ENCODE results near the gene TMEM131. TPM values are rescaled to one million over a fixed set of nuclear protein-coding genes. Genes with fewer than 3 reads are reported as not detected.
"Not testable (repeated sequence)": the region's sequence is repeated elsewhere in the genome, so short reads cannot be mapped to it uniquely, and the experiment has no call there.

TMEM131 gene
- total RNA-seq, 1 donor from 2014 or later = 28.9 TPM

DNA sequence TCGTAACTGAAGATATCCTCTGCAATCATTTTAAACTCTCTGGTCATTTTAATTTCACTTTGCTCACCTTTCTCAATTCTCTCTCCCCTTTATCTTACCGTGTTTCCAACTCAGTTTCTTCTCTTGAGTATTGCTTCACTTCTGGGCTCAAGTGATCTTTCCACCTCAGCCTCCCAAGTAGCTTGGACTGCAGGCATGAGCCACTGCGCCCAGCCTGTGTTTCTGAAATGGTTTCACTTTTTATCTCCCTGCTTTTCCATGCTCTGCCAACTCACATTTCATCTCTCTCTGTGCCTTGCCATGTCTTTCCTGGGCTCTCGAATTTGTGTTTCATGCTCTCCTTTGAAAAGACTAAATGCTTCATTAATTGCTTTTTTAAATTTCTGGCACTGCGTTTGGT, 30.5 kb upstream of the TMEM131 start:
- intact Hi-C loops (cut with micrococcal nuclease) = no loop called here
- Histone ChIP-seq H3K36me3 (no peaks in the 10 kb centered on the region), H3K9me3 (replicated peaks) (no peaks in the 10 kb centered on the region), H3K4me1 (peaks cover 15% of the 10 kb centered on the region), H3K4me3 (peak overlapping the region; percentile 26), H3K27ac (replicated peaks) (no peak overlapping the region), H3K27me3 (ENCODE audit: low read depth) (no peaks in the 10 kb centered on the region)
- no peak for DNase-seq
- TF ChIP-seq, protein P1, sequence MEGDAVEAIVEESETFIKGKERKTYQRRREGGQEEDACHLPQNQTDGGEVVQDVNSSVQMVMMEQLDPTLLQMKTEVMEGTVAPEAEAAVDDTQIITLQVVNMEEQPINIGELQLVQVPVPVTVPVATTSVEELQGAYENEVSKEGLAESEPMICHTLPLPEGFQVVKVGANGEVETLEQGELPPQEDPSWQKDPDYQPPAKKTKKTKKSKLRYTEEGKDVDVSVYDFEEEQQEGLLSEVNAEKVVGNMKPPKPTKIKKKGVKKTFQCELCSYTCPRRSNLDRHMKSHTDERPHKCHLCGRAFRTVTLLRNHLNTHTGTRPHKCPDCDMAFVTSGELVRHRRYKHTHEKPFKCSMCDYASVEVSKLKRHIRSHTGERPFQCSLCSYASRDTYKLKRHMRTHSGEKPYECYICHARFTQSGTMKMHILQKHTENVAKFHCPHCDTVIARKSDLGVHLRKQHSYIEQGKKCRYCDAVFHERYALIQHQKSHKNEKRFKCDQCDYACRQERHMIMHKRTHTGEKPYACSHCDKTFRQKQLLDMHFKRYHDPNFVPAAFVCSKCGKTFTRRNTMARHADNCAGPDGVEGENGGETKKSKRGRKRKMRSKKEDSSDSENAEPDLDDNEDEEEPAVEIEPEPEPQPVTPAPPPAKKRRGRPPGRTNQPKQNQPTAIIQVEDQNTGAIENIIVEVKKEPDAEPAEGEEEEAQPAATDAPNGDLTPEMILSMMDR (IDR thresholded peaks at IDR 0.05; ENCODE audit: borderline replicate concordance) = no peak

DNA sequence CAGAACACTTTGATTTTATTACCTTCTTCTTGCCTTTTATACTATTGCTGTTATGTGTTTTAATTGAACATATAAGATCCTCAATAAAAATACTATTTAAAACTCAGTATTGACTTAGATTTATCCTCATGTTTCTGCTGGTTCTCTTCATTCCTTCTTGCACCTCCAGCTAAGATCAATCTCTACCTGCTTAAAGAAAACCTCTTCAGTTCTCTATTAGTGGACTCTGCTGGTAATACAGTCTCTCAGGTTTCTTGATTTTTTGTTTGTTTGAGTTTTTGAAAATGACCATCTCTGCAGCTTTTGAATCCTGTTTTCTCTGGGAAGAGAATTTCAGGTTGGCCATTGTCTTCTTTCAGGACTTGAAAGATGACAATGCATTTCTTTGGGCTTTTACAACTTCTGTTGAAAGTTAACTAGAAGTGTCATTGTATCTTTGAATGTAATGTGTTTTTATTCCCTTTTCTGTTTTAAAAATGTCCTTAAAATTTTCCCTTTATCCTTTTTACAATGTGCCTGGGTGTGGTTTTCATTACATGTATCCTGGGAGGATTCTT, 29.8 kb upstream of the TMEM131 start:
- no peak for DNase-seq
- Histone ChIP-seq H3K4me3 (no peak overlapping the region), H3K27me3 (ENCODE audit: low read depth) (no peaks in the 10 kb centered on the region), H3K27ac (replicated peaks) (no peak overlapping the region), H3K4me1 (peaks cover 18% of the 10 kb centered on the region), H3K36me3 (no peaks in the 10 kb centered on the region), H3K9me3 (replicated peaks) (no peaks in the 10 kb centered on the region)
- intact Hi-C loops (cut with micrococcal nuclease) = no loop called here
- TF ChIP-seq, protein P1 (IDR thresholded peaks at IDR 0.05; ENCODE audit: borderline replicate concordance) = no peak

DNA sequence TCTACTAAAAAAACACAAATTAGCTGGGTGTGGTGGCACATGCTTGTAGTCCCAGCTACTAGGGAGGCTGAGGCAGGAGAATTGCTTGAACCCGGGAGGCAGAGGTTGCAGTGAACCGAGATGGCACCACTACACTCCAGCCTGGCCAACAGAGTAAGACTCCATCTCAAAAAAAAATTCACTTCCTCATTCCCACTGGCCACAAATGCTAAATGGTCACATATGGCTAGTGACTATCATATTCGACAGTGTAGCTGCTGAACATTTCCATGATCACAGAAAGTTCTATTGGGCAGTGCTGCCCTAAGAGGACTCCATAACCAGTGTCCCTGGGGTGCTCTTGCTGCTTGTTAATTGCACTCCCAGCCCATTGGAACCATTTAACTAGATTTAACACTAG, 26.3 kb upstream of the TMEM131 start:
- H3K27me3 ChIP-seq (ENCODE audit: low read depth); intact Hi-C loops (cut with micrococcal nuclease); H3K9me3 ChIP-seq (replicated peaks); H3K27ac ChIP-seq (replicated peaks); DNase-seq; H3K4me3 ChIP-seq; H3K36me3 ChIP-seq: not testable (repeated sequence)
- peaks cover 15% of the 10 kb centered on the region for H3K4me1 ChIP-seq

DNA sequence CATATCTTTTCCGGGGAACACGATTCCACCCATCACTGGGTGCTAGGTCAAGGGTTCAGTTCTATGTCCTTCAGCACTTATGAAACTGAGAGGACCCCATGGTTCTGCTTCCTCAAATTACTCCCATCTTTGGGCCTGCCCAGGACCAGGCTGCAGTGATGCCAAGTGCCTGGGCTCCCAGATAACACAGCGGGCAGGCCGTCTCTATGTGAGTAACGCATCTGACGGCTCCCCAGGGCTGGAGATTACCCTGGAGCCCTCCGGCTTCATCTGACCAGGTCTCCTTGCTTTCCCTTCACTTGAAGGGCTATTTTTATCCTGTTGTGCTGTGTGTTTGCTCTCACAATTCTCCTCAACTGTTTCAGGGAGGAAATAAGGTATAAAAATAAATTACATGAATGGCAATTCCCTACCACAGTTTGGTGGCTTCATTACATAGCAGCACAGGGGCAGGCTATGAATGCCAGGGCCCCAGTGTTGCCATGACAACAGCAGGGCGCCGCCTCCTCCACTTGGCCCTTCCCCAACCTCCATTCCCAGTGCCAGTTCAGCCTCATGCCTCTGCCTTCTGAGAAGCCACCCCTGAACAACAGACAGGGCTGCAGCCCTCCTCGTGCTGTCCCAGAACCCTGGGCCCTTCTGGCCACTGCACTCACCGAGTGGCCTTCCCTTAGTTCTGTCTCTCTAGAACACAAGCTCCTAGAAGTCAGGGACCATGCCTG, 25.4 kb upstream of the TMEM131 start:
- intact Hi-C loops (cut with micrococcal nuclease) = no loop called here
- TF ChIP-seq, protein P1 (IDR thresholded peaks at IDR 0.05; ENCODE audit: borderline replicate concordance) = no peak
- DNase-seq = no peak
- no peak overlapping the region for H3K4me3 ChIP-seq
- no peaks in the 10 kb centered on the region for H3K36me3 ChIP-seq
- no peak overlapping the region for H3K27ac ChIP-seq (replicated peaks)
- peaks cover 6% of the 10 kb centered on the region for H3K4me1 ChIP-seq
- H3K27me3 ChIP-seq (ENCODE audit: low read depth) = no peaks in the 10 kb centered on the region
- H3K9me3 ChIP-seq (replicated peaks) = no peaks in the 10 kb centered on the region

DNA sequence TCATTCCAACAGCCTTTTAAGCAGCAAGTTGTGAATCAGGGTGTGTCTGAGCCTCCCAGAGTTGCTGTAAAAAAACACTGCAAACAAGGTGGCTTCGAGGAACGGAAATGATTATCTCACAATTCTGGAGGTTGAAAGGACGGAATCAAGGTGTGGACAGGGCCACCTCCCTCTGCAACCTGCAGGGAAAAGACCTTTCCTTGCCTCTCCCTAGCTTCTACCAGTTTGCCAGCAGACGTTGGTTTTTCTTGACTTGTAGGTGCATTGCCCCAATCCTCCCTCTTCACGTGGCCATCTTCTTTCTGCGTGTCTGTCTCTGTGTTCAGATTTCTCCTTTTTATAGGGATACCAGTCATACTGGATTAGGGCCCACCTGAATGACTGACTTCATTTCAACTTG, 24.8 kb upstream of the TMEM131 start:
- H3K4me1 ChIP-seq = peaks cover 6% of the 10 kb centered on the region
- no peak overlapping the region for H3K27ac ChIP-seq (replicated peaks)
- DNase-seq = no peak
- H3K36me3 ChIP-seq = no peaks in the 10 kb centered on the region
- no peaks in the 10 kb centered on the region for H3K9me3 ChIP-seq (replicated peaks)
- H3K27me3 ChIP-seq (ENCODE audit: low read depth) = no peaks in the 10 kb centered on the region
- TF ChIP-seq, protein P1 (IDR thresholded peaks at IDR 0.05; ENCODE audit: borderline replicate concordance) = no peak
- H3K4me3 ChIP-seq = no peak overlapping the region
- intact Hi-C loops (cut with micrococcal nuclease) = no loop called here

DNA sequence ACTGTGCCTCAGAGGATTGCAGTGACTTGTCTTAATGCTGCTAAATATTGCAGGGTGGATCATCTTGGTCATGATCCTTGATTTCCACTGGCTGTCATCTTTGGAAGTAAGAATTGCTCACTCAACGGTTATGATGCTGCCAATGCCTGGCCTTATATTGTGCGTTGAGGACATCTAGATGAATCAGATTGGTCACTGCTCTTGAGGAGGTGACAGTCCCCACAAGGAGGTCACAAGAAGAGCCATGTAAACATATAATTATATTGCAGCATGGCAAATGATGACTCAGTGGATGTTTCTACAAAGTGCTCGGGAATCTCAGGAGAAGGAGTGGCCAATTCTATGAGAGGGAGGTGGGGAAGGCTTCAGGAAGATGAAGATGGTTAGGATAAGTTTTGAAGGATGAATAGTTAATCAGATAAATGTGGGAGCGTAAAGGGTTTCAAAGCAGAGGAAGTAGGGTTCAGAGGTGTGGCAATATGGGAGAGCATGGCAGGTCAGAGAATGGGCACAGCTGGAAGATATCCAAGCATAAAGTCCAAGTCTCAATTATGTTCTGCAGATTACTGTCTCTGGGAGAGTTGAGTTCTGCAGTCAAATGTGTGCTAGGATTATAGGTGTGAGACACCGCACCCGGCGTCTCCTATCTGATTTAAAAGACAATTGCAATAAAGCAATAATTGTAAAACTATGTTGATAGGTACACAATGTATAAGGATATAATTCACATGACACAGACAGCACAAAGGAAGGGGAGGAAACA, 21.3 kb upstream of the TMEM131 start:
- Histone ChIP-seq H3K4me1 (peaks cover 6% of the 10 kb centered on the region), H3K4me3 (no peak overlapping the region), H3K27me3 (ENCODE audit: low read depth) (no peaks in the 10 kb centered on the region), H3K36me3 (no peaks in the 10 kb centered on the region), H3K9me3 (replicated peaks) (no peaks in the 10 kb centered on the region), H3K27ac (replicated peaks) (no peak overlapping the region)
- TF ChIP-seq, protein P1 (IDR thresholded peaks at IDR 0.05; ENCODE audit: borderline replicate concordance) = no peak
- no peak for DNase-seq
- intact Hi-C loops (cut with micrococcal nuclease) = no loop called here

Measured in left ventricle myocardium inferior (tissue), 1 donor.